H9 (cell line): Measurements from ENCODE around the gene SYNPO2. TPM values are rescaled to one million over a fixed set of nuclear protein-coding genes. Genes with fewer than 3 reads are reported as not detected.
A peak's percentile ranks its signal among the peaks of the same experiment; 100 is the strongest.

Experiments
- DNase-seq: peaks from one replicate; pipeline ENCODE4 v3.0.0-alpha.2; 2017
- H2AFZ ChIP-seq: one replicate; pipeline ENCODE4 v1.6.1; 2013; ENCODE audit warnings: mild to moderate bottlenecking, low read length, control low read depth, moderate library complexity
- H2AK5ac ChIP-seq: 2 replicates; pipeline ENCODE4 v1.6.1; 2013; ENCODE audit warnings: low read length, control low read depth, mixed read lengths; ENCODE audit not compliant: insufficient read length
- H2BK120ac ChIP-seq: one replicate; pipeline ENCODE4 v1.6.1; 2013; ENCODE audit warnings: low read depth, mild to moderate bottlenecking, low read length, control low read depth, inconsistent platforms; ENCODE audit not compliant: poor library complexity, severe bottlenecking
- H2BK12ac ChIP-seq: 2 replicates; pipeline ENCODE4 v1.6.1; 2013; ENCODE audit warnings: low read length, control low read depth, mixed read lengths, low read depth; ENCODE audit not compliant: insufficient read length
- H2BK15ac ChIP-seq: 2 replicates; pipeline ENCODE4 v1.6.1; 2013; ENCODE audit warnings: low read depth, low read length, control low read depth
- H2BK20ac ChIP-seq: one replicate; pipeline ENCODE4 v1.6.1; 2013; ENCODE audit warnings: low read depth, mild to moderate bottlenecking, low read length, control low read depth, inconsistent platforms; ENCODE audit not compliant: poor library complexity, severe bottlenecking
- H2BK5ac ChIP-seq: 2 replicates; pipeline ENCODE4 v1.6.1; 2013; ENCODE audit warnings: low read length, control low read depth, mixed read lengths; ENCODE audit not compliant: insufficient read length
- H3K14ac ChIP-seq: 2 replicates; pipeline ENCODE4 v1.6.1; 2013; ENCODE audit warnings: low read length, control low read depth; ENCODE audit not compliant: insufficient read depth
- H3K18ac ChIP-seq: 2 replicates; pipeline ENCODE4 v1.6.1; 2013; ENCODE audit warnings: low read depth, mild to moderate bottlenecking, mixed read lengths, low read length, control low read depth; ENCODE audit not compliant: insufficient read length
- H3K23ac ChIP-seq: 2 replicates; pipeline ENCODE4 v1.6.1; 2013; ENCODE audit warnings: low read length, control low read depth, mixed read lengths, low read depth; ENCODE audit not compliant: insufficient read length
- H3K23me2 ChIP-seq: 2 replicates; pipeline ENCODE4 v1.6.1; 2013; ENCODE audit warnings: low read depth, mild to moderate bottlenecking, mixed read lengths, low read length, control low read depth; ENCODE audit not compliant: insufficient read length, poor library complexity, severe bottlenecking
- H3K27ac ChIP-seq: 2 replicates; pipeline ENCODE4 v1.5.1; 2013; ENCODE audit warnings: low read length, control low read depth, mixed read lengths, low read depth; ENCODE audit not compliant: insufficient read length
- H3K27me3 ChIP-seq: 2 replicates; pipeline ENCODE4 v1.6.1; 2013; ENCODE audit warnings: low read length, control low read depth, inconsistent platforms; ENCODE audit not compliant: insufficient read depth
- H3K4ac ChIP-seq: 2 replicates; pipeline ENCODE4 v1.6.1; 2013; ENCODE audit warnings: low read depth, mild to moderate bottlenecking, control low read depth, inconsistent platforms, low read length, moderate library complexity
- H3K4me1 ChIP-seq: 2 replicates; pipeline ENCODE4 v1.6.1; 2013; ENCODE audit warnings: low read length, control low read depth, inconsistent platforms; ENCODE audit not compliant: insufficient read depth
- H3K4me2 ChIP-seq: 2 replicates; pipeline ENCODE4 v1.6.1; 2013; ENCODE audit warnings: low read length, control low read depth, mixed read lengths; ENCODE audit not compliant: insufficient read length, insufficient read depth
- H3K56ac ChIP-seq: 2 replicates; pipeline ENCODE4 v1.6.1; 2013; ENCODE audit warnings: low read depth, mild to moderate bottlenecking, mixed read lengths, low read length, control low read depth; ENCODE audit not compliant: insufficient read length
- H3K79me1 ChIP-seq: 2 replicates; pipeline ENCODE4 v1.6.1; 2013; ENCODE audit warnings: low read depth, mild to moderate bottlenecking, moderate library complexity, low read length, control low read depth, inconsistent platforms; ENCODE audit not compliant: insufficient read depth, poor library complexity, severe bottlenecking
- H3K79me2 ChIP-seq: 2 replicates; pipeline ENCODE4 v1.6.1; 2013; ENCODE audit warnings: low read length, control low read depth, inconsistent platforms; ENCODE audit not compliant: insufficient read depth
- H3K9ac ChIP-seq: 2 replicates; pipeline ENCODE4 v1.6.1; 2013; ENCODE audit warnings: low read length, control low read depth, mixed read lengths; ENCODE audit not compliant: insufficient read length; ENCODE audit errors: extremely low read depth
- H3K9me3 ChIP-seq: one replicate; pipeline ENCODE4 v1.6.1; 2013; ENCODE audit warnings: low read depth, low read length, inconsistent platforms; ENCODE audit not compliant: control insufficient read depth
- H3T11ph ChIP-seq: one replicate; pipeline ENCODE4 v1.6.1; 2013; ENCODE audit warnings: mild to moderate bottlenecking, low read length, control low read depth, inconsistent platforms
- H4K20me1 ChIP-seq: one replicate; pipeline ENCODE4 v1.6.1; 2013; ENCODE audit not compliant: control insufficient read depth, insufficient read length, insufficient read depth
- H4K5ac ChIP-seq: 2 replicates; pipeline ENCODE4 v1.6.1; 2013; ENCODE audit warnings: low read depth, mild to moderate bottlenecking, mixed read lengths, low read length, control low read depth; ENCODE audit not compliant: insufficient read length
- H4K8ac ChIP-seq: replicated peaks from 2 replicates; pipeline ENCODE4 v1.6.1; 2013; ENCODE audit warnings: low read length, control low read depth, mixed read lengths, low read depth; ENCODE audit not compliant: insufficient read length
- H4K91ac ChIP-seq: 2 replicates; pipeline ENCODE4 v1.6.1; 2013; ENCODE audit warnings: low read depth, mild to moderate bottlenecking, moderate library complexity, mixed read lengths, low read length, control low read depth; ENCODE audit not compliant: insufficient read length
- H3K27ac Mint-ChIP-seq, 3 experiments: 2 replicates in 2 of 3; 3 replicates in 1 of 3; pipeline ENCODE4 v1.8.0; 2020 to 2021; ENCODE audit warnings: mixed read lengths in 3 of 3, mild to moderate bottlenecking in 1 of 3, moderate library complexity in 1 of 3
- H3K27me3 Mint-ChIP-seq: 2 replicates; pipeline ENCODE4 v1.8.0; 2021; ENCODE audit warnings: low read depth, mild to moderate bottlenecking, moderate library complexity, mixed read lengths
- H3K36me3 Mint-ChIP-seq, 3 experiments: 2 replicates in 2 of 3; 3 replicates in 1 of 3; pipeline ENCODE4 v1.8.0; 2020 to 2021; ENCODE audit warnings: low read depth in 3 of 3, mixed read lengths in 3 of 3; ENCODE audit not compliant: insufficient read depth in 1 of 3
- H3K4me1 Mint-ChIP-seq, 2 experiments: 2 replicates each; pipeline ENCODE4 v1.8.0; 2020; ENCODE audit warnings: mixed read lengths in 2 of 2
- H3K4me3 Mint-ChIP-seq, 2 experiments: 2 replicates in 1 of 2; 3 replicates in 1 of 2; pipeline ENCODE4 v1.8.0; 2020 to 2021; ENCODE audit warnings: mild to moderate bottlenecking in 2 of 2, mixed read lengths in 2 of 2, moderate library complexity in 1 of 2
- H3K9me3 Mint-ChIP-seq, 2 experiments: 2 replicates in 1 of 2; 3 replicates in 1 of 2; pipeline ENCODE4 v1.8.0; 2020; ENCODE audit warnings: mild to moderate bottlenecking in 2 of 2, mixed read lengths in 2 of 2, moderate library complexity in 1 of 2
- CTCF ChIP-seq: fragments of 200-600 bp; sonication (generic); conservative IDR thresholded peaks from 3 replicates; pipeline ENCODE4 v1.8.0; 2021; ENCODE audit warnings: antibody characterized with exemption, mild to moderate bottlenecking
- WGBS: extraction: QIAGEN DNeasy Blood & Tissue Kit; methylation state at CpG from one replicate; pipeline ENCODE4 v1.1.7; 2013; ENCODE audit warnings: missing lambda C conversion rate, low lambda C conversion rate, mixed read lengths; ENCODE audit not compliant: insufficient read length; ENCODE audit errors: extremely low coverage; 5-methylcytosine and 5-hydroxymethylcytosine counted together
- total RNA-seq: library from RNA; stranded (reverse); gene quantifications from 2 replicates; pipeline ENCODE4 v1.2.1, GENCODE V29; 2021

The SYNPO2 gene
- total RNA-seq, 1 experiment from 2014 or later, result 1.1 TPM

- no peaks in the 10 kb centered on the region for H3K9me3 ChIP-seq
- H3K23me2 ChIP-seq, result no peaks in the 10 kb centered on the region
- H4K20me1 ChIP-seq, result no peaks in the 10 kb centered on the region
- H2BK20ac ChIP-seq, result no peak overlapping the region
- H2AFZ ChIP-seq, result no peak overlapping the region
- no peak overlapping the region for H2BK12ac ChIP-seq
- H3K9me3 Mint-ChIP-seq, result no peaks in the 10 kb centered on the region
- H4K91ac ChIP-seq, result no peak overlapping the region
- H3K9ac ChIP-seq, result no peak overlapping the region
- no peak overlapping the region for H3K4me2 ChIP-seq
- no peaks in the 10 kb centered on the region for H3K79me1 ChIP-seq
- H3K56ac ChIP-seq, result no peak overlapping the region
- no peak overlapping the region for H2BK5ac ChIP-seq
- no peak overlapping the region for H3K18ac ChIP-seq
- WGBS, result no CpG with 5 or more reads among the region's 2 CpGs
- no peak overlapping the region for H3K23ac ChIP-seq
- H2AK5ac ChIP-seq, result no peak overlapping the region
- H3K4me1 ChIP-seq, result no peaks in the 10 kb centered on the region
- no peak overlapping the region for H2BK120ac ChIP-seq
- no peak overlapping the region for H3T11ph ChIP-seq
- no peak overlapping the region for H3K4ac ChIP-seq
- H3K27ac ChIP-seq, result no peak overlapping the region
- H3K36me3 Mint-ChIP-seq, result no peaks in the 10 kb centered on the region
- no peaks in the 10 kb centered on the region for H3K79me2 ChIP-seq
- peaks cover under 1 to 1% of the 10 kb centered on the region in 2 experiments; a peak in 2 of 4 replicates for H3K4me1 Mint-ChIP-seq
- no peak overlapping the region for H3K4me3 Mint-ChIP-seq
- H3K14ac ChIP-seq, result no peak overlapping the region
- no peak overlapping the region for H2BK15ac ChIP-seq
- H4K8ac ChIP-seq, result no peak overlapping the region
- no peak overlapping the region for H4K5ac ChIP-seq
- no peak overlapping the region for H3K27ac Mint-ChIP-seq
- H3K27me3 ChIP-seq, result no peaks in the 10 kb centered on the region
- no peak for DNase-seq
- no peaks in the 10 kb centered on the region for H3K27me3 Mint-ChIP-seq
- 0 out of 3 replicates have a peak, but pooled peaks have one; percentile 9 for TF ChIP-seq CTCF
These were observed 65.6 kb downstream of the SYNPO2 start for GRCh38 chr4:118954246-118954645.
